ENCODE measurements around the gene HSPB2. TPM values are rescaled to one million over a fixed set of nuclear protein-coding genes. Genes with fewer than 3 reads are reported as not detected.

Gene HSPB2
- total RNA-seq, 4 donors from 2014 or later = 1.4 to 3.6 (median 2.4) TPM

DNA sequence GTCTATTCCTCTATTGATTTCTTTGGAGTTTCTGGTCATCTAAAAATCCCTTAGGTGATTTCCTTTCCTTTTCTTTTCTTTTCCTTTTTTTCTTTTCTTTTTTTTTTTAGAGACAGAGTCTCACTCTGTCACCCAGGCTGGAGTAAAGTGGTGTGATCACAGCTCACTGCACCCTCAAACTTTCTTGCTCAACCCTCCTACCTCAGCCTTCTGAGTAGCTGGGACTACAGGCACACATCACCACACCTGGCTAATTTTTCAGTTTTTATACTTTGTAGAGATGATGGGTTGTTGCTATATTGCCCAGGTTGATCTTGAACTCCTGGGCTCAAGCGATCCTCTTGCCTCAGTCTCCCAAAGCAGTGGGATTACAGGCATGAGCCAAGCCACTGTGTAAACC, 4.2 kb downstream of the HSPB2 start:
- no peak for TF ChIP-seq CTCF (IDR thresholded peaks at IDR 0.05; ENCODE audit: low read depth)

GRCh38 chr11:111917312-111917711, 4.8 kb downstream of the HSPB2 start:
- no peak for TF ChIP-seq CTCF (IDR thresholded peaks at IDR 0.05; ENCODE audit: low read depth)

GRCh38 chr11:111917788-111918187, 5.3 kb downstream of the HSPB2 start:
- TF ChIP-seq CTCF (IDR thresholded peaks at IDR 0.05; ENCODE audit: low read depth) = no peak

GRCh38 chr11:111918390-111919256, 6.1 kb downstream of the HSPB2 start, which contains the start of gene C11orf52:
TSS of gene C11orf52 (plus strand) at chr11:111918913. CDS start at chr11:111918973, 60 bp downstream.
- no peak for TF ChIP-seq CTCF (IDR thresholded peaks at IDR 0.05; ENCODE audit: low read depth)

GRCh38 chr11:111920908-111921307, 8.4 kb downstream of the HSPB2 start:
- no peak for TF ChIP-seq CTCF (IDR thresholded peaks at IDR 0.05; ENCODE audit: low read depth)

DNA sequence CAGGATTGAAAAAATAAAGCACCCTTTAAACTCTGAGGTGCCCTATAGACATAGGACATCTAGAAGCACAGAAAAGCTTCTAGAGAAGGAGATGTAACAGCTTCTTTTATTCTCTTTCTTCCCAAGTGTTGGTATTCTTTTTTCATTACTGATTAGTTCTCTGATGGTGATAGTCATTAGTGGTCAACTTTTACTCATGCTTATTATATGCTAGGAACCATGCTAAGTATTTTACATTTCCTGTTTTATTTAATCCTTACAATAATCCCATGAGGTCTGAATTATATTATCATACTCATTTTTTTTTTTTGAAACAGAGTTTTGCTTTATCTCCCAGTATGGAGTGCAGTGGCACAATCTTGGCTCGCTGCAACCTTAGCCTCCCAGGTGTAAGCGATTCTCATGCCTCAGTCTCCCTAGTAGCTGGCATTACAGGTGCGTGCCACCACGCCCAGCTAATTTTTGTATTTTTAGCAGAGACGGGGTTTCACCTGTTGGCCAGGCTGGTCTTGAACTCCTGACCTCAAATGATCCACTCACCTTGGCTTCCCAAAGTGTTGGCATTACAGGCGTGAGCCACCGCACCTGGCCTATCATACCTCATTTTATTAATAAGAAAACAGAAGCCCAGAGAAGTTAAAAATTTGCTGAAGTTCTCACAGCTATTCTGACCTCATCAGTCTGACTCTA, 9.2 kb downstream of the HSPB2 start:
- no peak for TF ChIP-seq CTCF (IDR thresholded peaks at IDR 0.05; ENCODE audit: low read depth)

DNA sequence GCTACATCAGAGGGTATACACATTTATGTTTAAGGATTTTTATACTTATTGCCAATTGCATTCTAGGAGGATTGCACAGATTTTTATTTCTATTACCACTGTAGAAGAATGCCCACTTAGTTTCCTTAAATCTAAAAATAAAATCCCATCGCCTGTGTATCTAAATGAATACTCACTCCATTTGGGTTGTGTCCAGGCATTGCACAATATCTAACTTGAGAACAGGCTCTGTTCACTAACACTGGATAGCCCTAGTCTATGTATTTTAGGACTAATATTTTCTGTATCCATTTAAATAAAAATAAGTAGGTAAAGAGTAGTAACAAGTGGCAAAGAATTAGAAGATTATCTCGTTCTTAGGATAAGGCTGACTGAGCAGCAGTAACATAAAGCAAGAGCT, 10.3 kb downstream of the HSPB2 start:
- TF ChIP-seq CTCF (IDR thresholded peaks at IDR 0.05; ENCODE audit: low read depth) = no peak
